ENCODE data around the gene CLVS2. TPM values are rescaled to one million over a fixed set of nuclear protein-coding genes. Genes with fewer than 3 reads are reported as not detected.

CLVS2 gene
- total and polyA plus RNA-seq, 2 of the 4 experiments (the other 2 are of a cell fraction): 0.02 TPM; not detected in 1

- Histone ChIP-seq H3K56ac (ENCODE audit: extremely low read depth, insufficient read depth, low read length) (no peak overlapping the region), H3K18ac (ENCODE audit: low read depth, low read length) (no peak overlapping the region), H2BK20ac (ENCODE audit: low read depth, low read length) (no peak overlapping the region), H2AK9ac (replicated peaks; ENCODE audit: low read depth, low read length, poor library complexity) (no peak overlapping the region), H4K8ac (ENCODE audit: low read depth in 2 of 2, low read length in 2 of 2) (no peak overlapping the region), H2BK15ac (ENCODE audit: low read depth, low read length) (no peak overlapping the region), H2BK120ac (ENCODE audit: low read depth, low read length) (no peak overlapping the region), H4K91ac (ENCODE audit: insufficient read depth, low read depth, low read length) (no peak overlapping the region), H3K4me2 (ENCODE audit: low read depth, low read length) (no peak overlapping the region), H4K20me1 (ENCODE audit: insufficient read depth, low read length) (no peaks in the 10 kb centered on the region), H3K9me1 (ENCODE audit: insufficient read depth, low read length) (no peaks in the 10 kb centered on the region), H3K4ac (ENCODE audit: low read depth, low read length) (no peak overlapping the region), H2AK5ac (ENCODE audit: low read depth, low read length) (no peak overlapping the region), H2BK5ac (ENCODE audit: low read depth, low read length, poor library complexity, severe bottlenecking) (no peak overlapping the region), H3K9ac (ENCODE audit: low read depth, low read length) (no peak overlapping the region), H3K14ac (replicated peaks; ENCODE audit: low read depth, low read length) (no peak overlapping the region), H3K36me3 (ENCODE audit: control insufficient read depth, insufficient read depth, low read length) (no peaks in the 10 kb centered on the region), H3K23ac (ENCODE audit: low read depth, low read length) (no peak overlapping the region), H3K4me3 (ENCODE audit: insufficient read depth, low read depth, low read length) (no peak overlapping the region), H4K5ac (ENCODE audit: low read depth, low read length) (no peak overlapping the region), H3K4me1 (ENCODE audit: control insufficient read depth, insufficient read depth, low read length) (no peaks in the 10 kb centered on the region), H3K79me1 (ENCODE audit: low read depth in 1 of 2, low read length in 2 of 2) (no peaks in the 10 kb centered on the region), H2AFZ (replicated peaks; ENCODE audit: low read length, poor library complexity) (no peak overlapping the region), H3K27ac (ENCODE audit: insufficient read depth, low read length) (no peak overlapping the region), H3K9me3 (ENCODE audit: control insufficient read depth, insufficient read depth, low read length) (0 out of 2 replicates have a peak, but pooled peaks cover 3% of the 10 kb centered on the region), H3K27me3 (ENCODE audit: control insufficient read depth, insufficient read depth, low read length) (no peaks in the 10 kb centered on the region)
- intact Hi-C loops (cut with micrococcal nuclease): no loop called here
- CTCF ChIA-PET: no interaction called here
- no TSS peak for BruUV-seq (replicated peaks)
- POLR2A ChIA-PET (ENCODE audit: unreplicated experiment): no interaction called here
- TF ChIP-seq ELK1 (IDR thresholded peaks at IDR 0.05; ENCODE audit: borderline replicate concordance, low read depth, low read length): no peak
- TF ChIP-seq RAD21 (IDR thresholded peaks at IDR 0.05; ENCODE audit: low read length): no peak
- no peak for TF ChIP-seq MAZ (IDR thresholded peaks at IDR 0.05; ENCODE audit: borderline replicate concordance, low read depth, low read length)
- TF ChIP-seq CTCF (conservative IDR thresholded peaks at IDR 0.05; ENCODE audit: low read depth, low read length): no peak
- no peak for TF ChIP-seq NFE2L2 (IDR thresholded peaks at IDR 0.05; ENCODE audit: low read depth, low read length)
- no peak for TF ChIP-seq MAFK (IDR thresholded peaks at IDR 0.05; ENCODE audit: low read depth, low read length)
- no peak for TF ChIP-seq POLR2A (IDR thresholded peaks at IDR 0.05; ENCODE audit: low read depth, low read length)
- no peak for TF ChIP-seq MXI1 (IDR thresholded peaks at IDR 0.05; ENCODE audit: borderline replicate concordance, low read depth, low read length)
- WGBS, 2 experiments (ENCODE audit: extremely low coverage in 2 of 2, insufficient read length in 1 of 2): no CpG with 5 or more reads among the region's 7 CpGs
- DNase-seq (no peak), ATAC-seq (ENCODE audit: low read depth) (no peak)
- in situ Hi-C loops (cut with MboI; ENCODE audit: low sequenced_read_pairs): no loop called here
- dilution Hi-C loops (cut with HindIII; ENCODE audit: low sequenced_read_pairs, unreplicated experiment): no loop called here
Measured at GRCh38 chr6:123116370-123116769, 120.3 kb downstream of the CLVS2 start.
